ENCODE data around the gene PABPC4L.

- TF ChIP-seq CTCF (conservative IDR thresholded peaks at IDR 0.05 in 1 of 2, IDR thresholded peaks at IDR 0.05 in 1 of 2; ENCODE audit: low read depth in 1 of 2, low read length in 2 of 2): no peak
- no peak for TF ChIP-seq EZH2 (IDR thresholded peaks at IDR 0.05; ENCODE audit: low read length, missing control alignments)
Observed at GRCh38 chr4:134219043-134219442, 17.5 kb upstream of the PABPC4L start.
